Cardiac ventricle fibroblast (primary cell): ENCODE data around the gene PRAC1. TPM values are rescaled to one million over a fixed set of nuclear protein-coding genes. Genes with fewer than 3 reads are reported as not detected.

Experiments used
- total RNA-seq: library from RNA; depleted of rRNA; stranded (reverse); fragments of >200 nt; gene quantifications from 2 replicates; pipeline ENCODE4 v1.2.3, GENCODE V29; 2015

PRAC1 gene
- not detected in 2 replicates for total RNA-seq

DNA sequence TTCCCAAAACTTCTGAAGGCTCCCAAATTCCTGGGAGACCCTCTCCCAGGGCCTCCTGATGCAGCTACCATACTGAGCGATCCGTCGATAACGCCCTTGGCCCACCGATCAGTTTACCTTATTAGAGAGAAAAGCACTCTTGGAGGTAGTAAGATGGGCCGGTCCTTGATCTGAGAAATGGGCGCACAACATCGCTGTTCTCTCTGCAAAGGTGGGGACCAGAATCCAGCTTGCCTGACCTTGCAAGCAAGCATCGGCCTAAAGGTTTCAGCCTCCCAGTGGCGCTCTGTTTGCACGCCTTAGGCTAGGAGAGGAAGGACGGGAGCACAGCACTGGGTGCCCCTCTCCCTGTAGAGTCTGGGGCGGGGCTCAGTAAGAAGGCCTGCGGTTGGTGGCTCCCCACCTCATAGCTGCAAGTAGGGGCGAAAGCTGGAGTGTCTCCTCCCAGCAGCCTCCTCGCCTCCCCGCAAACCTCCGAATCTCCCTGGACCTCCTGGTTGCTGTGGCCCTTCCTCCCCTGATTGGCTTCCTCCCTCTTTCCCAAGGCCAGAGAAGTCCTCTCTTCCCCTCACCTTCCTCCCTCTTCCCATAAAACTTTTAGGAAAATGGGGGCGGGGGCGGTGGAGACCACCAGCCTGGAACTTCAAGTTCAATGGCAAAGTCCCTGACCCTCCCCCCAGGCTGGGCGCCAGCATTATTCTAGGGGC is at the start of gene PRAC1:
TSS of gene PRAC1 (minus strand) at position 318 of the 707 bp plus-strand sequence. CDS start at position 192, 126 bp downstream.

DNA sequence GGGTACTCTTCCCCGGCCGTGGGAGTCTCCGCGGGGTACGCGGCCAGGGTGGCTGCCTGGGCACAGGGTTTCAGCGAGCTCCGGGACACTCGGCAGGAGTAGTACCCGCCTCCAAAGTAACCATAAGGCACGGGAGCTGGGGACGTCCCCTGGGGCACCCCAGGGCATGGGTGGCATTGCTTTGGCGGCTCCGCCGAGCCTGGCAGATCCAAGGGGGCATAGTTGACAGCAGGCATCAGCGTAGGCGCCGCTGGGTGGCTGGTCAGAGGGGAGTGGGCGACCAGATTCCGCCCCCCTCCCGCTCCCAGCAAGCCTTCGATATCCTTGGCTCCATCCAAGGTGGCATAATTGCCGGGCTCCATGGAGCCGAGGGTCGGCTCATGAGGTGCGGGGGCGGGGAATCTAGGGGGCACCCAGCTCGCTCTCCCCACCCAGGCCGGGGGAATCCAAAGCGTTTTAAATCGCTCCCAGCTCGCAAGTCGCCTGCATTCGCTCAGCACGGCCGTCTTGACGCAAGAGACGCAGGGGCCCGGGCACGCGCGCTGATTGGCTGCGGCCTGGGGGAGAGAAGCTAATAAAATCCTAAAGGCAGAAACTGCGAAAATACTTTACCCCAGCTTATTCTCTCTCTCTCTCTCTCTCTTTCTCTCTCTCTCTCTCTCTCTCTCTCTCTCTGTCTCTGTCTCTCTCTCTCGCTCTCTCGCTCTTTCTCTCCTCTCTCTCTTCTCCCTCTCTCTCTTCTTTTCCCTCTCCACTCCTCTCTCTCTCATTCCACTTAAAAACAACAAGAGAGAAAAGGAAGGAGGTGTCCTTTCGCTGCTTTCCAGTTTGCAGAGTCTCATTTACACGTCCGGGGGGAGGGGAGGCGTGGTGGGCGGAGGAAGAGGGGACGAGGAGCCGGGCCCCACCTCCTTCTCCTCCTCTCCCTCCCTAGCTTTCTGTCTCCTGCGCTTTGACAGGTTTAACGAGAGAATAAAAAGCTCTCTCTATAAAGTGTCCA is 6.2 kb upstream of the PRAC1 start, which contains the start of gene HOXB13:
TSS of gene HOXB13 (minus strand) at position 519 of the 1,000 bp plus-strand sequence. CDS start at position 362, 157 bp downstream.

DNA sequence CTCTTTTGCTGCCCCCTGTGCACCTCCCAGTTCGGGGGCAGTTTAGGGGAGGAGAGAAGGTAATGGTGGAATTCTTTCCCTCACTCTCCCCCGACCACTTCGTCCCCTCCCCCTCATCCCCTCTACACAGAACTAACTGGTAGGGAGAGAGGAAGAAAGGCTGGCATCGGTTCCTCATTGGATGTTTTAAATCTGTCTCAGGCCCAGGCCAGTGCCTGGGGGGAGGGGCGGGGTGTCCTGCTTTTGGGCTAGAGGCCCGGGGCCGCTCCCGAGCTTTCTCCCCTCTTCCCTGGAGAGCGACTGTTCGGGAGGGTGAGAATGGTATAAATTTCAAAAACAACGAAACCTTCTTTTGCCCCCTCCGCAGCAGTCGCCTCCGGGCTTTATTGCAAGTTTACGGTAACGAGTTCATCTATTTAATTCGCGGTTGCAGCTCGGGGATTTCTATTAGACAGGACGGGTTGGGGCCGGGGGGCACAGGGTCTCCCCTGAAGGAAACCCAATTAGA is 651 bp upstream of the PRAC1 start, which contains the start of gene PRAC2:
TSS of gene PRAC2 (plus strand) at position 271 of the 508 bp plus-strand sequence. CDS start 1,226 bp downstream, outside the sequence.

Other genes with a start within 250 kb of the PRAC1 start
- gene HOXB1, start 191.5 kb downstream of the PRAC1 start, total RNA-seq = not detected in 2 replicates
- gene HOXB2, start 177.4 kb downstream of the PRAC1 start, total RNA-seq = 10.3 and 27.3 TPM in 2 replicates
- 0.10 TPM in 1 of 2 replicates, not detected in the other for gene HOXB4, start 144.2 kb downstream of the PRAC1 start, total RNA-seq
- gene HOXB3, start 132.3 kb downstream of the PRAC1 start, total RNA-seq = 0.37 and 0.73 TPM in 2 replicates
- not detected in 2 replicates for gene HOXB5, start 128.7 kb downstream of the PRAC1 start, total RNA-seq
- not detected in 2 replicates for gene HOXB6, start 117.5 kb downstream of the PRAC1 start, total RNA-seq
- not detected in 2 replicates for gene HOXB7, start 111.5 kb downstream of the PRAC1 start, total RNA-seq
- gene HOXB8, start 107.2 kb downstream of the PRAC1 start, total RNA-seq = not detected in 2 replicates
- not detected in 2 replicates for gene HOXB9, start 96.2 kb downstream of the PRAC1 start, total RNA-seq
- not detected in 2 replicates for gene PRAC2, start 667 bp upstream of the PRAC1 start, total RNA-seq
- gene HOXB13, start 6.2 kb upstream of the PRAC1 start, total RNA-seq = not detected in 2 replicates
- gene TTLL6, start 94.7 kb upstream of the PRAC1 start, total RNA-seq = not detected in 2 replicates
- gene CALCOCO2, start 108.5 kb upstream of the PRAC1 start, total RNA-seq = 65.4 and 76.2 TPM in 2 replicates
- 52.0 and 119 TPM in 2 replicates for gene ATP5MC1, start 170.3 kb upstream of the PRAC1 start, total RNA-seq
- 63.7 and 65.6 TPM in 2 replicates for gene UBE2Z, start 185.9 kb upstream of the PRAC1 start, total RNA-seq
- 46.6 and 79.2 TPM in 2 replicates for gene SNF8, start 222.3 kb upstream of the PRAC1 start, total RNA-seq
- gene GIP, start 246.1 kb upstream of the PRAC1 start, total RNA-seq = not detected in 2 replicates